Measurements from ENCODE around the gene KCP. TPM values are rescaled to one million over a fixed set of nuclear protein-coding genes. Genes with fewer than 3 reads are reported as not detected.

Gene KCP
- polyA plus RNA-seq, 6 donors from 2014 or later = 0.29 to 0.78 (median 0.37) TPM; not detected in 2

GRCh38 chr7:128861957-128862570, 48.4 kb downstream of the KCP start:
- no peaks in the 10 kb centered on the region for H3K9me3 Mint-ChIP-seq
- H3K27me3 Mint-ChIP-seq = no peaks in the 10 kb centered on the region
- DNase-seq (no peak), ATAC-seq (ENCODE audit: low read depth in 2 of 2) (no peak)
- H3K36me3 Mint-ChIP-seq = peaks cover 0 to 28% of the 10 kb centered on the region in 2 donors
- peaks cover 30 to 35% (median 34%) of the 10 kb centered on the region in 3 donors for H3K4me1 Mint-ChIP-seq
- peak overlapping the region in 5 of 6 donors; percentile 98 to 100 (median 100) for H3K27ac Mint-ChIP-seq
- peak overlapping the region; percentile 90 to 99 (median 96) for H3K4me3 Mint-ChIP-seq

GRCh38 chr7:128860158-128861073, 50.1 kb downstream of the KCP start:
- H3K27ac Mint-ChIP-seq = peak overlapping the region in 4 of 6 donors; percentile 42 to 97 (median 64)
- H3K36me3 Mint-ChIP-seq = peaks cover 0 to 13% of the 10 kb centered on the region in 2 donors
- no peaks in the 10 kb centered on the region for H3K9me3 Mint-ChIP-seq
- no peak for ATAC-seq (ENCODE audit: low read depth in 2 of 2)
- H3K4me3 Mint-ChIP-seq = peak overlapping the region in 2 of 8 donors; percentile 3 to 15
- no peak for DNase-seq
- H3K4me1 Mint-ChIP-seq = peaks cover 21 to 26% (median 24%) of the 10 kb centered on the region in 3 donors
- H3K27me3 Mint-ChIP-seq = peaks cover 0 to under 1% (median 0%) of the 10 kb centered on the region in 3 donors

GRCh38 chr7:128859232-128860157, 51.0 kb downstream of the KCP start:
- peaks cover 0 to 7% (median 0%) of the 10 kb centered on the region in 3 donors for H3K27me3 Mint-ChIP-seq
- no peak for ATAC-seq (ENCODE audit: low read depth in 2 of 2)
- peaks cover 0 to 7% of the 10 kb centered on the region in 2 donors for H3K36me3 Mint-ChIP-seq
- peak overlapping the region in 1 of 8 donors; percentile 15 for H3K4me3 Mint-ChIP-seq
- peaks cover 12 to 19% (median 17%) of the 10 kb centered on the region in 3 donors for H3K4me1 Mint-ChIP-seq
- no peak for DNase-seq
- H3K27ac Mint-ChIP-seq = no peak overlapping the region
- H3K9me3 Mint-ChIP-seq = no peaks in the 10 kb centered on the region

GRCh38 chr7:128858380-128859231, 51.9 kb downstream of the KCP start:
- no peaks in the 10 kb centered on the region for H3K9me3 Mint-ChIP-seq
- ATAC-seq (ENCODE audit: low read depth in 2 of 2) = no peak
- H3K36me3 Mint-ChIP-seq = peaks cover 0 to 7% of the 10 kb centered on the region in 2 donors

GRCh38 chr7:128856001-128856718, 54.3 kb downstream of the KCP start:
- H3K9me3 Mint-ChIP-seq = no peaks in the 10 kb centered on the region
- peaks cover 0 to 11% (median 8%) of the 10 kb centered on the region in 3 donors for H3K27me3 Mint-ChIP-seq
- no peak for DNase-seq
- no peak overlapping the region for H3K27ac Mint-ChIP-seq
- no peak for ATAC-seq (ENCODE audit: low read depth in 2 of 2)
- no peaks in the 10 kb centered on the region for H3K36me3 Mint-ChIP-seq
- no peak overlapping the region for H3K4me3 Mint-ChIP-seq
- H3K4me1 Mint-ChIP-seq = no peaks in the 10 kb centered on the region

More at GRCh38 chr7:128858380-128859231, 51.9 kb downstream of the KCP start:
- Mint-ChIP-seq H3K27ac (no peak overlapping the region), H3K4me3 (peak overlapping the region in 1 of 8 donors; percentile 15), H3K27me3 (peaks cover 0 to 11% (median 6%) of the 10 kb centered on the region in 3 donors), H3K4me1 (peaks cover 11 to 15% (median 14%) of the 10 kb centered on the region in 3 donors)
- no peak for DNase-seq

- Mint-ChIP-seq H3K36me3 (no peaks in the 10 kb centered on the region), H3K4me3 (no peak overlapping the region)
- no peak for ATAC-seq (ENCODE audit: low read depth in 2 of 2)
Observed at GRCh38 chr7:128855559-128855958, 55.0 kb downstream of the KCP start.

GRCh38 chr7:128854396-128854795, 56.1 kb downstream of the KCP start:
- DNase-seq (no peak), ATAC-seq (ENCODE audit: low read depth in 2 of 2) (no peak)
- Mint-ChIP-seq H3K9me3 (no peaks in the 10 kb centered on the region), H3K27ac (no peak overlapping the region), H3K4me1 (no peaks in the 10 kb centered on the region), H3K36me3 (no peaks in the 10 kb centered on the region), H3K4me3 (no peak overlapping the region), H3K27me3 (peaks cover 0 to 16% (median 8%) of the 10 kb centered on the region in 3 donors)

More at GRCh38 chr7:128855559-128855958, 55.0 kb downstream of the KCP start:
- Mint-ChIP-seq H3K27ac (no peak overlapping the region), H3K4me1 (no peaks in the 10 kb centered on the region), H3K27me3 (peaks cover 0 to 11% (median 8%) of the 10 kb centered on the region in 3 donors), H3K9me3 (no peaks in the 10 kb centered on the region)
- DNase-seq = no peak

GRCh38 chr7:128853799-128854198, 56.7 kb downstream of the KCP start:
- Mint-ChIP-seq H3K4me1 (no peaks in the 10 kb centered on the region), H3K27me3 (peaks cover 0 to 16% (median 8%) of the 10 kb centered on the region in 3 donors), H3K9me3 (no peaks in the 10 kb centered on the region), H3K27ac (no peak overlapping the region), H3K4me3 (no peak overlapping the region), H3K36me3 (no peaks in the 10 kb centered on the region)
- no peak for DNase-seq
- ATAC-seq (ENCODE audit: low read depth in 2 of 2) = no peak

GRCh38 chr7:128852537-128853254, 57.8 kb downstream of the KCP start:
- Mint-ChIP-seq H3K9me3 (no peaks in the 10 kb centered on the region), H3K27me3 (peaks cover 0 to 16% (median 8%) of the 10 kb centered on the region in 3 donors), H3K27ac (no peak overlapping the region), H3K4me1 (no peaks in the 10 kb centered on the region), H3K36me3 (no peaks in the 10 kb centered on the region), H3K4me3 (no peak overlapping the region)
- DNase-seq (no peak), ATAC-seq (ENCODE audit: low read depth in 2 of 2) (no peak)

GRCh38 chr7:128849804-128850490, 60.6 kb downstream of the KCP start:
- ATAC-seq (ENCODE audit: low read depth in 2 of 2) (no peak), DNase-seq (no peak)
- Mint-ChIP-seq H3K4me1 (no peaks in the 10 kb centered on the region), H3K27me3 (peaks cover 0 to 11% (median 8%) of the 10 kb centered on the region in 3 donors), H3K36me3 (no peaks in the 10 kb centered on the region), H3K9me3 (no peaks in the 10 kb centered on the region), H3K4me3 (no peak overlapping the region), H3K27ac (peak overlapping the region in 1 of 6 donors; percentile 26)

GRCh38 chr7:128849156-128849515, 61.4 kb downstream of the KCP start:
- ATAC-seq (ENCODE audit: low read depth in 2 of 2) (no peak), DNase-seq (no peak)
- H3K27me3 Mint-ChIP-seq = peaks cover 0 to 9% (median 7%) of the 10 kb centered on the region in 3 donors
- no peaks in the 10 kb centered on the region for H3K9me3 Mint-ChIP-seq
- no peak overlapping the region for H3K4me3 Mint-ChIP-seq
- H3K36me3 Mint-ChIP-seq = no peaks in the 10 kb centered on the region
- no peaks in the 10 kb centered on the region for H3K4me1 Mint-ChIP-seq
- H3K27ac Mint-ChIP-seq = no peak overlapping the region

Measured in naive B cell (primary cell).